CD4-positive, alpha-beta T cell treated with Interleukin-4 for 1 hour (primary cell): ENCODE data around the gene NATD1.

Source experiments
- DNase-seq, 2 donors: peaks; one replicate each; pipeline ENCODE4 v3.0.0-alpha.2; 2020 to 2022

NATD1 gene

GRCh38 chr17:21252796-21253645 is at the start of gene NATD1:
Gene NATD1 (minus strand): TSS chr17:21253410. CDS start chr17:21253264, 146 bp downstream.
- DNase-seq = peak; percentile 80 to 83

- no peak for DNase-seq
Observed at GRCh38 chr17:21301593-21302550, 48.7 kb upstream of the NATD1 start.

- DNase-seq = no peak
Observed at GRCh38 chr17:21300601-21301571, 47.7 kb upstream of the NATD1 start.

- DNase-seq = no peak
Observed at GRCh38 chr17:21299981-21300600, 46.9 kb upstream of the NATD1 start.

GRCh38 chr17:21298983-21299519 is 45.8 kb upstream of the NATD1 start:
- DNase-seq = no peak

- DNase-seq = no peak
Observed at GRCh38 chr17:21298056-21298982, 45.1 kb upstream of the NATD1 start.

GRCh38 chr17:21297597-21297996 is 44.4 kb upstream of the NATD1 start:
- DNase-seq = no peak

- DNase-seq = no peak
Observed at GRCh38 chr17:21297026-21297520, 43.9 kb upstream of the NATD1 start.

GRCh38 chr17:21296097-21297025 is 43.2 kb upstream of the NATD1 start:
- DNase-seq = no peak

GRCh38 chr17:21295036-21295952 is 42.1 kb upstream of the NATD1 start:
- DNase-seq = no peak

- no peak for DNase-seq
Observed at GRCh38 chr17:21294321-21295035, 41.3 kb upstream of the NATD1 start.

- no peak for DNase-seq
Observed at GRCh38 chr17:21293831-21294210, 40.6 kb upstream of the NATD1 start.

GRCh38 chr17:21292867-21293830 is 39.9 kb upstream of the NATD1 start:
- DNase-seq = no peak

GRCh38 chr17:21291862-21292261 is 38.7 kb upstream of the NATD1 start:
- no peak for DNase-seq

- no peak for DNase-seq
Observed at GRCh38 chr17:21291357-21291756, 38.1 kb upstream of the NATD1 start.
